ENCODE measurements around the gene FRMD7. TPM values are rescaled to one million over a fixed set of nuclear protein-coding genes. Genes with fewer than 3 reads are reported as not detected.
A peak's percentile ranks its signal among the peaks of the same experiment; 100 is the strongest.
"Not testable (repeated sequence)": the region's sequence is repeated elsewhere in the genome, so short reads cannot be mapped to it uniquely, and the experiment has no call there.

FRMD7 gene
- total RNA-seq, 4 donors from 2014 or later: not detected

GRCh38 chrX:132165651-132166050, 37.8 kb upstream of the FRMD7 start:
- TF ChIP-seq CTCF (IDR thresholded peaks at IDR 0.05) (no peak), POLR2A (IDR thresholded peaks at IDR 0.05) (no peak), EP300 (IDR thresholded peaks at IDR 0.05) (no peak)
- peaks cover 0 to 10% of the 10 kb centered on the region in 2 donors for H3K27me3 ChIP-seq
- no peak overlapping the region for H3K27ac ChIP-seq
- no peak overlapping the region for H3K4me3 ChIP-seq
- H3K4me1 ChIP-seq: no peaks in the 10 kb centered on the region
- H3K9me3 ChIP-seq: no peaks in the 10 kb centered on the region
- no peak for DNase-seq (ENCODE audit: low spot score in 2 of 2)
- H3K36me3 ChIP-seq: no peaks in the 10 kb centered on the region

- TF ChIP-seq CTCF (IDR thresholded peaks at IDR 0.05) (no peak), POLR2A (IDR thresholded peaks at IDR 0.05) (no peak), EP300 (IDR thresholded peaks at IDR 0.05) (no peak)
- H3K4me3 ChIP-seq: no peak overlapping the region
- H3K4me1 ChIP-seq: no peaks in the 10 kb centered on the region
- H3K27me3 ChIP-seq: peaks cover 0 to 10% of the 10 kb centered on the region in 2 donors
- H3K27ac ChIP-seq: no peak overlapping the region
- DNase-seq (ENCODE audit: low spot score in 2 of 2): no peak
- no peaks in the 10 kb centered on the region for H3K36me3 ChIP-seq
- H3K9me3 ChIP-seq: no peaks in the 10 kb centered on the region
These were observed 37.2 kb upstream of the FRMD7 start for GRCh38 chrX:132165005-132165404.

- H3K4me3 ChIP-seq; H3K4me1 ChIP-seq; H3K27ac ChIP-seq; H3K27me3 ChIP-seq; DNase-seq (ENCODE audit: low spot score in 2 of 2); H3K36me3 ChIP-seq; H3K9me3 ChIP-seq: not testable (repeated sequence)
- 74 to 100% methylated on average over 1 to 2 of the region's 3 CpGs for WGBS, 2 donors
These were observed 35.3 kb upstream of the FRMD7 start for GRCh38 chrX:132163094-132163493.

- Histone ChIP-seq H3K4me3 (no peak overlapping the region), H3K27ac (no peak overlapping the region), H3K4me1 (no peaks in the 10 kb centered on the region), H3K27me3 (peaks cover 0 to 8% of the 10 kb centered on the region in 2 donors), H3K36me3 (no peaks in the 10 kb centered on the region), H3K9me3 (no peaks in the 10 kb centered on the region)
- TF ChIP-seq EP300 (IDR thresholded peaks at IDR 0.05): no peak
- TF ChIP-seq POLR2A (IDR thresholded peaks at IDR 0.05): no peak
- no peak for TF ChIP-seq CTCF (IDR thresholded peaks at IDR 0.05)
- DNase-seq (ENCODE audit: low spot score in 2 of 2): no peak
- 58 to 66% methylated on average over 4 of the region's 4 CpGs for WGBS, 2 donors
These were observed 25.3 kb upstream of the FRMD7 start for GRCh38 chrX:132153166-132153565.

GRCh38 chrX:132146456-132146855, 18.6 kb upstream of the FRMD7 start:
- TF ChIP-seq POLR2A (IDR thresholded peaks at IDR 0.05) (no peak), CTCF (IDR thresholded peaks at IDR 0.05) (no peak), EP300 (IDR thresholded peaks at IDR 0.05) (no peak)
- H3K4me3 ChIP-seq: no peak overlapping the region
- H3K4me1 ChIP-seq: no peaks in the 10 kb centered on the region
- peaks cover 0 to 15% of the 10 kb centered on the region in 2 donors for H3K27me3 ChIP-seq
- WGBS, 2 donors: 11 to 24% methylated on average over 1 of the region's 1 CpG
- H3K9me3 ChIP-seq: no peaks in the 10 kb centered on the region
- H3K36me3 ChIP-seq: no peaks in the 10 kb centered on the region
- H3K27ac ChIP-seq: no peak overlapping the region
- no peak for DNase-seq (ENCODE audit: low spot score in 2 of 2)

- H3K4me3 ChIP-seq: no peak overlapping the region
- no peak overlapping the region for H3K27ac ChIP-seq
- no peaks in the 10 kb centered on the region for H3K9me3 ChIP-seq
- no peaks in the 10 kb centered on the region for H3K36me3 ChIP-seq
- no peaks in the 10 kb centered on the region for H3K4me1 ChIP-seq
- DNase-seq (ENCODE audit: low spot score in 2 of 2): peak in 1 of 2 donors; percentile 5
- WGBS, 2 donors: 46 to 60% methylated on average over 2 of the region's 2 CpGs
- H3K27me3 ChIP-seq: peaks cover 0 to 15% of the 10 kb centered on the region in 2 donors
- TF ChIP-seq CTCF (IDR thresholded peaks at IDR 0.05): no peak
These were observed 16.2 kb upstream of the FRMD7 start for GRCh38 chrX:132144061-132144460.
